HepG2 (cell line): ENCODE measurements around the gene CSNK2A2. TPM values are rescaled to one million over a fixed set of nuclear protein-coding genes. Genes with fewer than 3 reads are reported as not detected.

Source experiments
- EEA1 ChIP-seq: sonication (generic); formaldehyde crosslinking; IDR thresholded peaks from 2 replicates; pipeline ENCODE4 v1.5.1; 2020; ENCODE audit warnings: mild to moderate bottlenecking, missing genetic modification reagents, borderline replicate concordance
- EED ChIP-seq: sonication (generic); formaldehyde crosslinking; IDR thresholded peaks from 2 replicates; pipeline ENCODE4 v1.5.0; 2020; ENCODE audit warnings: mild to moderate bottlenecking, missing genetic modification reagents
- EP300 ChIP-seq, 3 experiments: sonication (generic) in 1 of 3; formaldehyde crosslinking in 1 of 3; IDR thresholded peaks; 2 replicates each; pipeline versions ENCODE4 v1.5.1 to v1.6.1; 2011 to 2020; ENCODE audit warnings: low read depth in 2 of 3, low read length in 2 of 3, borderline replicate concordance in 1 of 3, improper control_type of control experiment in 1 of 3, mild to moderate bottlenecking in 1 of 3, missing genetic modification reagents in 1 of 3, moderate library complexity in 1 of 3
- FOSL1 ChIP-seq: sonication (generic); formaldehyde crosslinking; IDR thresholded peaks from 2 replicates; pipeline ENCODE4 v1.9.0; 2021; ENCODE audit warnings: missing genetic modification reagents, borderline replicate concordance
- FUBP1 ChIP-seq: sonication (generic); formaldehyde crosslinking; IDR thresholded peaks from 2 replicates; pipeline ENCODE4 v1.5.1; 2020; ENCODE audit warnings: missing genetic modification reagents, mild to moderate bottlenecking, borderline replicate concordance
- NAIF1 ChIP-seq: sonication (generic); formaldehyde crosslinking; IDR thresholded peaks from 2 replicates; pipeline ENCODE4 v1.5.0; 2020; ENCODE audit warnings: mild to moderate bottlenecking, missing genetic modification reagents, borderline replicate concordance
- NFE2L2 ChIP-seq: fragments of 150-350 bp; IDR thresholded peaks from 2 replicates; pipeline ENCODE4 v1.6.1; 2014; ENCODE audit warnings: low read length
- RORA ChIP-seq: sonication (generic); formaldehyde crosslinking; IDR thresholded peaks from 2 replicates; pipeline ENCODE4 v1.5.0; 2020; ENCODE audit warnings: mild to moderate bottlenecking, missing genetic modification reagents, moderate library complexity
- TFAP4 ChIP-seq: sonication (generic); IDR thresholded peaks from 2 replicates; pipeline ENCODE4 v1.6.1; 2016; ENCODE audit warnings: low read depth, borderline replicate concordance
- ZBTB25 ChIP-seq: IDR thresholded peaks from 2 replicates; pipeline ENCODE4 v1.6.1; 2018; ENCODE audit warnings: missing genetic modification reagents
- ZHX1 ChIP-seq: sonication (generic); formaldehyde crosslinking; IDR thresholded peaks from 2 replicates; pipeline ENCODE4 v1.8.1; 2022; ENCODE audit warnings: low read depth, mild to moderate bottlenecking, missing genetic modification reagents
- ZMAT5 ChIP-seq: sonication (generic); formaldehyde crosslinking; IDR thresholded peaks from 2 replicates; pipeline ENCODE4 v1.5.0; 2020; ENCODE audit warnings: mild to moderate bottlenecking, low read depth, missing genetic modification reagents, borderline replicate concordance
- ZMYM4 ChIP-seq: sonication (generic); formaldehyde crosslinking; IDR thresholded peaks from 2 replicates; pipeline ENCODE4 v1.8.1; 2023; ENCODE audit warnings: mild to moderate bottlenecking, missing genetic modification reagents
- ZNF260 ChIP-seq: sonication (generic); formaldehyde crosslinking; IDR thresholded peaks from 2 replicates; pipeline ENCODE4 v1.4.0; 2020; ENCODE audit warnings: missing genetic modification reagents, low read depth, mild to moderate bottlenecking, borderline replicate concordance
- ZNF263 ChIP-seq: sonication (generic); formaldehyde crosslinking; IDR thresholded peaks from 2 replicates; pipeline ENCODE4 v1.4.0; 2020; ENCODE audit warnings: missing genetic modification reagents
- ZNF296 ChIP-seq: sonication (generic); formaldehyde crosslinking; conservative IDR thresholded peaks from 2 replicates; pipeline ENCODE4 v1.5.0; 2020; ENCODE audit warnings: mild to moderate bottlenecking, missing genetic modification reagents
- ZNF331 ChIP-seq: sonication (generic); formaldehyde crosslinking; IDR thresholded peaks from 2 replicates; pipeline ENCODE4 v1.4.0; 2020; ENCODE audit warnings: missing genetic modification reagents
- ZNF674 ChIP-seq: sonication (generic); formaldehyde crosslinking; IDR thresholded peaks from 2 replicates; pipeline ENCODE4 v1.5.0; 2020; ENCODE audit warnings: low read depth, mild to moderate bottlenecking, missing genetic modification reagents
- ZNF713 ChIP-seq: sonication (generic); formaldehyde crosslinking; IDR thresholded peaks from 2 replicates; pipeline ENCODE4 v1.4.0; 2020; ENCODE audit warnings: mild to moderate bottlenecking, missing genetic modification reagents
- polyA plus RNA-seq, 8 experiments: library from polyadenylated mRNA; depleted of rRNA in 3 of 8; stranded (reverse) in 7 of 8; unstranded in 1 of 8; fragments of >200 nt; fragmentation: Illumina TruSeq in 4 of 8; extraction: Trizol in 4 of 8; gene quantifications; 2 replicates each; pipeline versions ENCODE4 v1.2.1 to v1.2.3, GENCODE V29; 2011 to 2016; ENCODE audit warnings: low read depth in 4 of 8, missing spikeins in 1 of 8, mixed read lengths in 1 of 8; ENCODE audit not compliant: insufficient read depth in 1 of 8
- total RNA-seq, 5 experiments: library from RNA; depleted of rRNA; stranded (reverse); fragments of >200 nt; fragmentation: Illumina TruSeq; extraction: Trizol; gene quantifications; 2 replicates each; pipeline ENCODE4 v1.2.3, GENCODE V29; 2016; ENCODE audit warnings: low read depth in 1 of 5

CSNK2A2 gene
- total and polyA plus RNA-seq, 2 of the 13 experiments (the other 11 are each of a cell fraction or from before 2014, with no cell fraction given) = 46.4 to 56.9 TPM

- no peak; the same call in 1 of the 2 replicates for TF ChIP-seq ZBTB25 (CRISPR knock-in tag)
- TF ChIP-seq ZNF674 (CRISPR knock-in tag) = no peak
- peak; percentile 96 for TF ChIP-seq NAIF1
- no peak for TF ChIP-seq EED (CRISPR knock-in tag)
- peak; percentile 95 for TF ChIP-seq ZHX1 (CRISPR knock-in tag)
- no peak for TF ChIP-seq NFE2L2
- TF ChIP-seq TFAP4 = peak; percentile 80; the same call in 1 of the 2 replicates
- TF ChIP-seq FUBP1 (CRISPR knock-in tag) = peak; percentile 86; the same call in 1 of the 2 replicates
- TF ChIP-seq ZNF331 (CRISPR knock-in tag) = peak; percentile 73; the same call in 1 of the 2 replicates
- TF ChIP-seq ZNF713 (CRISPR knock-in tag) = no peak
- TF ChIP-seq ZNF296 (CRISPR knock-in tag) = peak; percentile 65; the same call in 1 of the 2 replicates
- no peak for TF ChIP-seq ZMAT5
- TF ChIP-seq ZMYM4 = peak; percentile 99
- no peak for TF ChIP-seq FOSL1 (CRISPR knock-in tag)
- TF ChIP-seq EEA1 (CRISPR knock-in tag) = peak; percentile 35; the same call in 1 of the 2 replicates
- peak in 1 of 2 experiments; percentile 67; a peak in 3 of 4 replicates for TF ChIP-seq EP300 (IDR thresholded peaks at IDR 0.05; ENCODE audit: low read depth in 2 of 2, low read length in 2 of 2)
- peak; percentile 26; the same call in 1 of the 2 replicates for TF ChIP-seq EP300 (CRISPR knock-in tag; IDR thresholded peaks at IDR 0.05; ENCODE audit: borderline replicate concordance)
- TF ChIP-seq RORA (CRISPR knock-in tag) = no peak
- TF ChIP-seq ZNF260 (CRISPR knock-in tag) = no peak
- TF ChIP-seq ZNF263 (CRISPR knock-in tag) = peak; percentile 32; the same call in 1 of the 2 replicates
These were observed 68.6 kb downstream of the CSNK2A2 start, which contains the start of gene CFAP20 (continued) for GRCh38 chr16:58129097-58129936.
